ENCODE data around the gene INSIG1.

DNA sequence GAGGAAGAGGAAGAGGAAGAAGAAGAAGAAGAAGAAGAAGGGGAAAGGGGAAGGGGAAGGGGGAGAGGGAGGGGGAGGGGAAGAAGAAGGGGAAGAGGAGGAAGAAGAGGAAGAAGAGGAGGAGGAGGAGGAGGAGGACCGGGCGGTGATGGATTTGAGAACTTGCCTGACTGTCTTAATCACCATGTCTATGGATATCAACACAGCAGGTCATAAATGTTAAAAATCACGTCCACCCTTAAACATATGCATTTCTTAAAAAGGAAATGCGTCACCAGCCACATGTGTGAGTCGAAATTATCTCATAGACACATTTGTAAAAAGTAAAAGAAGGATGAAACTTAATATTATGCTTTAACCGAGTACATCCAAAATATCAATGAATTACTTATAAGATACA is 42.1 kb upstream of the INSIG1 start:
- TF ChIP-seq, protein P1, sequence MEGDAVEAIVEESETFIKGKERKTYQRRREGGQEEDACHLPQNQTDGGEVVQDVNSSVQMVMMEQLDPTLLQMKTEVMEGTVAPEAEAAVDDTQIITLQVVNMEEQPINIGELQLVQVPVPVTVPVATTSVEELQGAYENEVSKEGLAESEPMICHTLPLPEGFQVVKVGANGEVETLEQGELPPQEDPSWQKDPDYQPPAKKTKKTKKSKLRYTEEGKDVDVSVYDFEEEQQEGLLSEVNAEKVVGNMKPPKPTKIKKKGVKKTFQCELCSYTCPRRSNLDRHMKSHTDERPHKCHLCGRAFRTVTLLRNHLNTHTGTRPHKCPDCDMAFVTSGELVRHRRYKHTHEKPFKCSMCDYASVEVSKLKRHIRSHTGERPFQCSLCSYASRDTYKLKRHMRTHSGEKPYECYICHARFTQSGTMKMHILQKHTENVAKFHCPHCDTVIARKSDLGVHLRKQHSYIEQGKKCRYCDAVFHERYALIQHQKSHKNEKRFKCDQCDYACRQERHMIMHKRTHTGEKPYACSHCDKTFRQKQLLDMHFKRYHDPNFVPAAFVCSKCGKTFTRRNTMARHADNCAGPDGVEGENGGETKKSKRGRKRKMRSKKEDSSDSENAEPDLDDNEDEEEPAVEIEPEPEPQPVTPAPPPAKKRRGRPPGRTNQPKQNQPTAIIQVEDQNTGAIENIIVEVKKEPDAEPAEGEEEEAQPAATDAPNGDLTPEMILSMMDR (IDR thresholded peaks at IDR 0.05): no peak
- TF ChIP-seq POLR2A (IDR thresholded peaks at IDR 0.05): no peak

Measured in esophagus squamous epithelium (tissue), 4 donors.